Tibial nerve (tissue), 3 donors: Measurements from ENCODE around the gene ABCA13.

Experiments used
- POLR2A ChIP-seq, 2 donors: fragments of 450-650 bp; IDR thresholded peaks; one replicate each; pipeline ENCODE4 v1.6.1; 2017; ENCODE audit warnings: antibody characterized with exemption in 2 of 2, mild to moderate bottlenecking in 2 of 2, moderate library complexity in 2 of 2
- TF ChIP-seq, protein P1 (sequence below), 5 experiments: fragments of 200-600 bp in 3 of 5; fragments of 450-650 bp in 2 of 5; sonication (generic) in 3 of 5; IDR thresholded peaks; one replicate each; pipeline ENCODE4 v1.5.1; 2016 to 2019; ENCODE audit warnings: antibody characterized with exemption in 5 of 5, mild to moderate bottlenecking in 3 of 5, moderate library complexity in 2 of 5

DNA sequence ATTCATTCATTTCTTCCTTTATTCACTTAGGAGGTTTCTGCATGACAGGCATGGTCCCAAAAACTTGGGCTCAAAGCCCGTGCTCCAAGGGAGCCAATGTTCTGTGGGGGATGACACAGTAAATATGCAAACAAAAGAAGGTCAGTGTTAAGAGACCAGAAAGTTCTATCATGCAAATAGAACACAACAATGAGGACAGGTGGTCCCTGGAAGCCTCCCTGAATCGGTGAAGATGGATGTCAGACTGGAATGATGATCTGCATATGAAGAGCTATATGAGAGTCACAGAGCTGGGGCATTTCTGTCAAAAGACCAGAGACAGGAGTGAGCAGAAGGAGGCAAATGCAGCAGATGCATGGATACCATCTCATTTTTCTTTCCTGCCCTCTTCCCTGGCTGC lies 129.0 kb downstream of the ABCA13 start:
- TF ChIP-seq, protein P1, sequence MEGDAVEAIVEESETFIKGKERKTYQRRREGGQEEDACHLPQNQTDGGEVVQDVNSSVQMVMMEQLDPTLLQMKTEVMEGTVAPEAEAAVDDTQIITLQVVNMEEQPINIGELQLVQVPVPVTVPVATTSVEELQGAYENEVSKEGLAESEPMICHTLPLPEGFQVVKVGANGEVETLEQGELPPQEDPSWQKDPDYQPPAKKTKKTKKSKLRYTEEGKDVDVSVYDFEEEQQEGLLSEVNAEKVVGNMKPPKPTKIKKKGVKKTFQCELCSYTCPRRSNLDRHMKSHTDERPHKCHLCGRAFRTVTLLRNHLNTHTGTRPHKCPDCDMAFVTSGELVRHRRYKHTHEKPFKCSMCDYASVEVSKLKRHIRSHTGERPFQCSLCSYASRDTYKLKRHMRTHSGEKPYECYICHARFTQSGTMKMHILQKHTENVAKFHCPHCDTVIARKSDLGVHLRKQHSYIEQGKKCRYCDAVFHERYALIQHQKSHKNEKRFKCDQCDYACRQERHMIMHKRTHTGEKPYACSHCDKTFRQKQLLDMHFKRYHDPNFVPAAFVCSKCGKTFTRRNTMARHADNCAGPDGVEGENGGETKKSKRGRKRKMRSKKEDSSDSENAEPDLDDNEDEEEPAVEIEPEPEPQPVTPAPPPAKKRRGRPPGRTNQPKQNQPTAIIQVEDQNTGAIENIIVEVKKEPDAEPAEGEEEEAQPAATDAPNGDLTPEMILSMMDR (IDR thresholded peaks at IDR 0.05): no peak
- TF ChIP-seq POLR2A (IDR thresholded peaks at IDR 0.05): no peak
